ENCODE measurements around the gene PRKX.
"Not testable (repeated sequence)": the region's sequence is repeated elsewhere in the genome, so short reads cannot be mapped to it uniquely, and the experiment has no call there.

Gene PRKX

GRCh38 chrX:3577551-3577950, 135.9 kb downstream of the PRKX start:
- no peak for DNase-seq
- ATAC-seq = no peak

GRCh38 chrX:3576886-3577501, 136.5 kb downstream of the PRKX start:
- no peak for DNase-seq
- no peak for ATAC-seq

GRCh38 chrX:3567686-3568085, 145.8 kb downstream of the PRKX start:
- DNase-seq = no peak
- no peak for ATAC-seq

GRCh38 chrX:3563451-3563850, 150.0 kb downstream of the PRKX start:
- ATAC-seq (no peak), DNase-seq (no peak)

GRCh38 chrX:3560010-3560409, 153.4 kb downstream of the PRKX start:
- ATAC-seq, DNase-seq: not testable (repeated sequence)
